ENCODE measurements around the gene SPO11. TPM values are rescaled to one million over a fixed set of nuclear protein-coding genes. Genes with fewer than 3 reads are reported as not detected.

SPO11 gene
- total and polyA plus RNA-seq, 2 of the 8 experiments (the other 6 are each of a cell fraction or from before 2014, with no cell fraction given), result not detected

DNA sequence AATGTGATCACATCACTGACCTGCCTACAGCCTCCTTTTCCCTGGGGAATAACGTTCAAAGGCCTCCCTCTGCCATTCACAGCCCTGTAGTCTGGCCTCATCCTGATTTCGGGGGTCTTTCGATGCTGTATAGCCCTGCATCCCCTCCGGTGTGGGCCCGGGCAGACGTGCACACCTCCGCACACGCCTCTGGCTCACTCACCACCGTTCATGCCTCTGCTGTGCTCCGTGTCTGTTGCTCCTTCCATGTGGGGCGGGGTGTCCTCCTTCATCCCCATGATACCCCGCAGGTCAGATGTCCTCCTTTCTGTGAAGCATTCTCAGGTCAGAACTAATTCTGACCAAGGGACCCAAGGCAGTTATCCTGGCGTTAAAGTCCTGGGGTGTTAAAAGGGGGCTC lies 47.7 kb downstream of the SPO11 start:
- no peak for FAIRE-seq
- TF ChIP-seq EP300 (IDR thresholded peaks at IDR 0.05; ENCODE audit: borderline replicate concordance in 1 of 2, low read depth in 2 of 2, low read length in 2 of 2) (no peak), SIX5 (IDR thresholded peaks at IDR 0.05; ENCODE audit: low read depth, low read length) (no peak), HDAC6 (IDR thresholded peaks at IDR 0.05; ENCODE audit: low read depth, low read length) (no peak), CREB1 (IDR thresholded peaks at IDR 0.05) (no peak), EZH2 (IDR thresholded peaks at IDR 0.05; ENCODE audit: low read depth, low read length, severe bottlenecking) (no peak), BCL11A (IDR thresholded peaks at IDR 0.05; ENCODE audit: low read depth in 2 of 2, low read length in 2 of 2) (no peak), RXRA (IDR thresholded peaks at IDR 0.05; ENCODE audit: insufficient read depth, low read depth, low read length) (no peak), SRF (IDR thresholded peaks at IDR 0.05; ENCODE audit: low read depth, low read length) (no peak), KDM1A (IDR thresholded peaks at IDR 0.05; ENCODE audit: borderline replicate concordance, low read length) (no peak), NANOG (IDR thresholded peaks at IDR 0.05; ENCODE audit: insufficient read depth, low read depth, low read length, poor library complexity, severe bottlenecking) (no peak), CBX8 (IDR thresholded peaks at IDR 0.05; ENCODE audit: borderline replicate concordance, low read depth, low read length) (no peak), BRCA1 (IDR thresholded peaks at IDR 0.05; ENCODE audit: low read depth, low read length) (no peak)
- TF ChIP-seq, protein P1, sequence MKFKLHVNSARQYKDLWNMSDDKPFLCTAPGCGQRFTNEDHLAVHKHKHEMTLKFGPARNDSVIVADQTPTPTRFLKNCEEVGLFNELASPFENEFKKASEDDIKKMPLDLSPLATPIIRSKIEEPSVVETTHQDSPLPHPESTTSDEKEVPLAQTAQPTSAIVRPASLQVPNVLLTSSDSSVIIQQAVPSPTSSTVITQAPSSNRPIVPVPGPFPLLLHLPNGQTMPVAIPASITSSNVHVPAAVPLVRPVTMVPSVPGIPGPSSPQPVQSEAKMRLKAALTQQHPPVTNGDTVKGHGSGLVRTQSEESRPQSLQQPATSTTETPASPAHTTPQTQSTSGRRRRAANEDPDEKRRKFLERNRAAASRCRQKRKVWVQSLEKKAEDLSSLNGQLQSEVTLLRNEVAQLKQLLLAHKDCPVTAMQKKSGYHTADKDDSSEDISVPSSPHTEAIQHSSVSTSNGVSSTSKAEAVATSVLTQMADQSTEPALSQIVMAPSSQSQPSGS (IDR thresholded peaks at IDR 0.05; ENCODE audit: low read length), result no peak

More for the DNA sequence above, 47.7 kb downstream of the SPO11 start:
- H2AFZ ChIP-seq (ENCODE audit: low read length), result no peak overlapping the region
- H3K4me2 ChIP-seq (ENCODE audit: insufficient read depth in 1 of 2, low read depth in 2 of 2, low read length in 2 of 2), result no peak overlapping the region
- 78% methylated on average over 13 of the region's 13 CpGs; no CpG with 5 or more reads in 1 of the 2 experiments for WGBS, 2 experiments (ENCODE audit: extremely low coverage in 1 of 2, insufficient coverage in 1 of 2, insufficient read length in 1 of 2, insufficient replicate concordance in 2 of 2, low coverage in 1 of 2, low lambda C conversion rate in 2 of 2, missing lambda C conversion rate in 1 of 2)
- no peak overlapping the region for H3K14ac ChIP-seq (ENCODE audit: insufficient read length)
- CTCF ChIA-PET (ENCODE audit: partially characterized antibody), result interaction anchor here (1.2 to 1.7 kb wide), 2 partner anchors 10 to 150 kb away, joined by 3 to 4 read pairs; no protein-coding TSS in a partner anchor
- peaks cover 0 to 10% (median 3%) of the 10 kb centered on the region in 4 experiments; a peak in 3 of 7 replicates for H3K4me1 ChIP-seq (replicated peaks in 1 of 4; ENCODE audit: control insufficient read depth in 3 of 4, insufficient read depth in 4 of 4, low read length in 3 of 4)
- no peak overlapping the region for H3K27ac ChIP-seq (ENCODE audit: low read depth, low read length)
- H2AK5ac ChIP-seq (ENCODE audit: low read depth, low read length), result no peak overlapping the region
- peaks cover 12 to 43% (median 36%) of the 10 kb centered on the region in 4 experiments; a peak in 6 of 8 replicates for H3K36me3 ChIP-seq (ENCODE audit: control insufficient read depth in 2 of 4, insufficient read depth in 4 of 4, low read length in 3 of 4)
- no peak overlapping the region for H2BK15ac ChIP-seq (ENCODE audit: low read length)
- H3K9ac ChIP-seq (replicated peaks in 1 of 4; ENCODE audit: extremely low read depth in 1 of 4, low read depth in 3 of 4, low read length in 3 of 4), result no peak overlapping the region
- H2BK5ac ChIP-seq (ENCODE audit: low read depth, low read length), result no peak overlapping the region
- no peaks in the 10 kb centered on the region for H3K23me2 ChIP-seq (ENCODE audit: low read depth, low read length)
- H3K18ac ChIP-seq (ENCODE audit: extremely low read depth, low read length), result no peak overlapping the region
- H4K8ac ChIP-seq (ENCODE audit: extremely low read depth, insufficient read depth, low read length), result no peak overlapping the region
- no peak overlapping the region for H3K4ac ChIP-seq (replicated peaks; ENCODE audit: insufficient read length, low read depth, low read length)
- H3K23ac ChIP-seq (ENCODE audit: insufficient read length), result no peak overlapping the region
- peaks cover 2 to 4% of the 10 kb centered on the region in 2 experiments for H4K20me1 ChIP-seq (replicated peaks in 1 of 2; ENCODE audit: control insufficient read depth in 1 of 2, insufficient read depth in 2 of 2, low read length in 2 of 2)
- POLR2A ChIA-PET (ENCODE audit: partially characterized antibody), result no interaction called here
- H3K27me3 ChIP-seq (replicated peaks in 1 of 4; ENCODE audit: control insufficient read depth in 3 of 4, extremely low read depth in 1 of 4, insufficient read depth in 3 of 4, low read length in 3 of 4), result no peaks in the 10 kb centered on the region
- H4K5ac ChIP-seq (ENCODE audit: insufficient read length, low read depth, low read length), result no peak overlapping the region
- no peaks in the 10 kb centered on the region for H3K9me3 ChIP-seq (ENCODE audit: insufficient read depth in 2 of 2, low read depth in 1 of 2, low read length in 1 of 2)
- no peaks in the 10 kb centered on the region for H3K79me2 ChIP-seq (ENCODE audit: control insufficient read depth in 1 of 2, insufficient read depth in 2 of 2, low read length in 2 of 2)
- DNase-seq (ENCODE audit: low read depth in 1 of 2, low spot score in 2 of 2), result no peak
- no peak overlapping the region for H2BK120ac ChIP-seq (replicated peaks; ENCODE audit: low read depth, low read length)
- H3K4me3 ChIP-seq (ENCODE audit: extremely low read depth in 1 of 4, insufficient read depth in 2 of 4, low read depth in 3 of 4, low read length in 4 of 4), result no peak overlapping the region
- no peak overlapping the region for H2BK20ac ChIP-seq (ENCODE audit: low read length)
- peaks cover 3% of the 10 kb centered on the region; the same call in 1 of the 2 replicates for H3K79me1 ChIP-seq (ENCODE audit: low read depth, low read length)
- H4K91ac ChIP-seq (replicated peaks; ENCODE audit: insufficient read length, low read length), result no peak overlapping the region
- H2BK12ac ChIP-seq (ENCODE audit: low read depth, low read length), result no peak overlapping the region
- H3K56ac ChIP-seq (replicated peaks; ENCODE audit: insufficient read length, low read depth, low read length), result no peak overlapping the region

Measured in H1 (cell line).